Stimulated activated CD8-positive, alpha-beta memory T cell treated with anti-CD3 and anti-CD28 coated beads, Interleukin-15, amount 100 ng/mL, for 48 hours (primary cell): ENCODE results near the gene TOX2.

Source experiments
- DNase-seq, 2 donors: peaks; one replicate each; pipeline ENCODE4 v3.0.0-alpha.2; 2020; ENCODE audit warnings: low read depth in 2 of 2

Gene TOX2

DNA sequence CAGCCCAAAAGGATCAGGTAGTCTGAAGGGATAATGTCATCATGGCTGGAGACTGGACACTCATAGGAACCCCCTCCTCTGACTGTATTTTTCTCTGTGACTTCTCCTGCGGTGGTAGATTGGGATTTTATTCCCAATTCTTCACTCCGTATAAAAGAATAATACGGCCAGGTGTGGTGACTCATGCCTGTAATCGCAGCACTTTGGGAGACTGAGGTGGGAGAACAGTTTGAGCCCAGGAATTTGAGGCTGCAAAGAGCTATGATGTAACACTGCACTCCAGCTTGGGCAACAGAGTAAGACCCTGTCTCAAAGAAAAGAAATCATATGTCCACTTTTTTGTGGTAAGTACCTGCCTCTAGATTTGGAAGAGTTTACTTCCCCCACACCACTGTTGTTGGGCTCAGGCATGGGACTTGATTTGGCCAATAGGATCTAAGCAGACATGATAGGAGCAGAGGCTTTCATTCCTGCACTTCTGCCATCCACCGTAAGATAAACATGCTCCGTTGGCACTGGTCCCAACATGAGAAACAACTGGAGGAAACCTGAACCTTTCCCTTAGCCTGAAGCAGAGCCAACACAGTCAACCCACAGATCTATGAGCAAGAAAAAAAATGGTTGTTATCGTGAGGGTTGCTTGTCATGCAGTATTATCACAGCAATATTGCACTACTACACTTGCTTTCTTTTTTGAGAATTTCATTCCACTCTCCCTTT is 190.3 kb downstream of the TOX2 start:
- DNase-seq, result no peak

DNA sequence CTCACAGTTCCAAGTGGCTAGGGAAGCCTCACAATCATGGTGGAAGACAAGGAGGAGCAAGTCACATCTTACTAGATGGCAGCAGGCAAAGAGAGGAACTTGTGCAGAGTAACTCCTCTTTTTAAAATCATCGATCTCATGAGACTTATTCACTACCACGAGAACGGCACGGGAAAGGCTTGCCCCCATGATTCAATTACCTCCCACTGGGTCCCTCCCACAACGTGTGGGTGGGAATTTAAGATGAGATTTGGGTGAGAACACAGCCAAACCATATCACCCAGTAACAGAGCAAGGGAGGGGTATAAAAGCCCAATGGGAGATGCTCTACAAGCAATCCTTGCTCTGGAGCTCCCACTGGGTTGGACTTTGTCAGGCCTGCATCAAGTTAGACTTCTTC is 192.0 kb downstream of the TOX2 start:
- DNase-seq, result no peak

DNA sequence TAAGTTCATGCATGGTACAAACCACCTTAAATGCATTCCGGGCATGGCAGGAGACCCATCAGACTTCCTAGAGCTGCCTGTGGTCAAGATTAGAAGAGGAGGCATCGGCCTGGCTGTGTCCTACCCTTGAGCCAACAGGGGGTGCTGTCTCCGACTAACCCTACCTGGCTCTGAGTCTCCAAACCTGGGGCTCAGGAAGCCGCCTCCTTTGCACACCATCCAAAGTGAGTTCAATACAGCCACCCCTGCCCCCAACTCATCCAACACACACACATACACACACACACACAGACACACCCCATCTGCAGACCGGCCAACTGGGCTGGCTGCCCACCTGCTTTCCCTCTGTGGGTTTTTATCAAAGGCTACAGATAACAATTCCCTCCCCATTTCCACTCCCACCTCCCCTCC is 195.3 kb downstream of the TOX2 start:
- DNase-seq, result no peak

DNA sequence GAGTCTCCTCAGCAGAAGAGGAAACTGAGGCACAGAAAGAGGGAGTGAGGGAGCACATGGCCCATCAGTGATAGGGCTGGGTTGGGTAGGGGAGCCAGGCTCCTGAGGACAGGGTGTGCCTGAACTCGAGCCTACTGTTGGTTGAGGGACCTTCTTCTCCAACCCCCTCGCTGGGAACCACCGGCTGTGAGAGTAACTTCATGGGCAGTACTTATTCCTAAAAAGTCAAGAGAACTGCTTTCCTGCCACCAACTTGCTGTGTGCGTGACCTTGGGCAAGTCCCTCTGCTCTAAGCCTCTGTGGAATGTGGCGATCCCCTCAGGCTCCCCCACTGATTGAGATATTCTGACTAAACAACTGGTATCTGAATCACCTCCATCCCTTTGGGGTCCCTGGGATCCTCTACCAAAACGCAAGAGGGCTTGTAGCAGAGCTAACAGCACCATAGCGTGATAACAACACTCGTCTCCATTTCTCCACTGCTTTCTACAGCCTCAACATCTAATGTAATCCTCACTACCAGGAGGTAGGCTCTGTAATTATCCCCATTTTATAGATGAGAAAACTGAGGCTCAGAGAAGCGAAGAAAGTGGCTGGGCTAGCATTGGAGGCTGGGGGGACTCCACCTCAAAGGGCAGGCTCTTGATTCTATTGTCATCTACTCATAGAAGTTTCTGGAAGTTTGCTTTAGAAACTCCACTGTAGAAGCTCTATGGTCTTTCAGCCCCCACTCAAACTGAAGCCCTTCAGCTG is 196.3 kb downstream of the TOX2 start:
- no peak for DNase-seq

DNA sequence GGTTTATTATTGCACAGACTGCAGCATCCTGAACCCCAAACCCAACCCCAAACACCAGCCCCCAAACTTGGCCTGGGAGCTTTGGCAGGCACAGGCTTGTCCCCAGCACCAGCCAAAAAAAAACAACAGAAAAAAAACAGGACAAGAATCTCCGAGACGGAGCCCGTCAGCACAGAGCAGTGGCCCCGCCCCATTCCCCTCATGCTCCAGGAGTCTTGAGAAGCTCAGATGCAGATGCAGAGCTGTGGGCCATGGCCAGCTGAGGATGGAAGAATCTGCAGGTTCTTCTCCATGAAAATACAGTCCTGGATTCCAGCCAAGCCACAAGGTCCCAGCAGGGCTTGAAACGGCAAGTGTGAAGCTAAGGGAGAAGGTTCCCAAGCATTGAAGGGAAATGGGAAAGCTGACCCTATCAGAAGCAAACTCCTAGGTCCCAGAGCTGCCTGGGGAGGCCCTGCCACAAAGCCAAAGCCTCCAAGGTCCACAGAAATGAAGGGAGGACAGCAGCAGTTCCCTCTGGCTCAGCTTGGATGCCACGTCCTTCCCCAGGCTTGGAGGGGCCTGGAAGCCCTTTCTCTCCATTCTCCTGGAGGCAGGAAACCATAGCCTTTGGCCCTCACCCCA is 197.2 kb downstream of the TOX2 start:
- DNase-seq, result no peak

DNA sequence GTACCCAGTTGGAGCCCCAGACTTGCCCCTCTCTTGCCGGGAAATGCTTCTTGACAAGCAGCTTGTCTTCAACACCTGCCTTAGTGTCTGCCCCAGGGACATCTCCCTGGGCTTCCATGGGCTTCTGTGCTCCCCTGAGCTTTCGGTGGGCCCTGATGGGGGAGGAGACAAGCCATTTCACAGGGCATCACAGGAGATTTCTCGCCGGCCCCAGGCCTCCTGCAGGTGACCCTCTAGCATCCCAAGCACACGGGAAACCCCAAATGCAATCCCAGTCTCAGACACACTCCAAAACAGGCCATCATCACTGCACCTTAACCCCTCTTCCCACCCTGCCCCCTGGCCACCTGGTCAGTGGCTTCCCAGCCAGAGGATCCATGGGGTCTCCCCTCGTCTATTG is 197.8 kb downstream of the TOX2 start:
- no peak for DNase-seq

DNA sequence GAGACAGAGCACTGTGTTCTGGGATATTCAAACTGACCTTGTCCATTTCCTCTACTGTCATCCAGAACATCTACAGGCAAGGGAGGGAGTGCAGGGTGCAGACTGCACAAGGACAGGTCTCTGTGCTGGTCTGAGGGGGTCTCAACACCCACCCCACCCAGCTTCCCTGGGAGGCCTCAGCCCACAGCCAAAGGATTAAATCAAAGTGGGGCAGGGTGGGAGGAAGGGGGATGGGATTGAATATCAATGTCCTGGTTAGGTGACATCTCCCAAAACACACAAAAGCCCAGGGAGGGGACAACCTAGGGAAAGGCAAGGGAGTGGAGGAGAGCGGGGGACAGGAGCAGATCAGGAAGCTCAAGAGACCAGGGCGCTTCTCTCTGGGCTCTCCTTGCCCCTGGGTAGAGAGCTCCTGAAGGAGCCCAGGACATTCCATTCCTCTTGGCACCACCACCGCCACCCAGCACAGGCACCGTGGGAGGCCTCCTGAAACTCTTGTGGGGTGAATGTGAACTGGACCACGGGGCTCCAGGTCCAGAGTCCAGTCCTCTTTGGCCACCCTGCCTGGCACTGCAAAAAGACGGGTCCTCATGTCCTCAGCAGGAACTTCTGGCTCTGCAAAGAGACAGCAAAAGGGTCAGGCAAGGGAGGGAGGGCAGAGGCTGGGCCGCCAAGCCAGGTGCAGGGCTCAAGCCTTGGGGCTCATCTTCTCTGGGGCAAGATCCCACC is 198.4 kb downstream of the TOX2 start:
- DNase-seq, result no peak

DNA sequence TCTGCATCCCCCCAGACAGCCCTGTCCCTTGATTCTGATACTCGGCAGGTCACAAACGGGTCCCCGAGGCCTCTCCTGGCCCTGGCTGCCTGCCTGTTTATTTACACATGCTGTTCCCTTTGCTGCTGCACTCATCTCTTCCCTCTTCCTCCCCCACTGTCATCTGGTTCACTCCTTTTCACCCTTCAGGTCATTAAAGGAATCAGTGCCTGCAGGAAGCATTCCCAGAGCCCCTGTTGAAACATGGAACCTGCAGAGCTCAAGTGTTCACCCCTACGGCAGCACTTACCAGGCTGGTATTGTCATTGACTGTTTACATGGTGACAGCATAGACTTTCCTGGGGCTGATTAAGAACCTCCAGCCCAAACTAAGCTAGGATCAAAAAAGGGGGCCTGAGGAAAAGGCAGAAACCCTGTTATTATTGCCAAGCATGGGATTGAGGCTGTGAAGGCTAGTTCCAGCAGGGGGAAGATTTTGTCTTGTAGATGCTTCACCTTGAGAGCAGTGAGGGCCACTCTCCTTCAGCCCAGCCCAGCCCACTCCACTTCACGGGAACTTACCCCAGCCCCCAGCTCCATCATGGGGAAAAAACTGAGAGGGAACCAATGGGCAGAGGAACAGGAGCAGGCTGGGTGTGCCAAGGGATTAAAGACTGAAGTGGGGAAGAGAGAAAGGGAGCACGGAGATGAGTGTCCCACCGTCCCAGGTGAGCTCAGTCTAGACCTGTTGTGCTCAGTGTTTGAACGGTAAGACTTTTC is 199.1 kb downstream of the TOX2 start:
- no peak for DNase-seq

DNA sequence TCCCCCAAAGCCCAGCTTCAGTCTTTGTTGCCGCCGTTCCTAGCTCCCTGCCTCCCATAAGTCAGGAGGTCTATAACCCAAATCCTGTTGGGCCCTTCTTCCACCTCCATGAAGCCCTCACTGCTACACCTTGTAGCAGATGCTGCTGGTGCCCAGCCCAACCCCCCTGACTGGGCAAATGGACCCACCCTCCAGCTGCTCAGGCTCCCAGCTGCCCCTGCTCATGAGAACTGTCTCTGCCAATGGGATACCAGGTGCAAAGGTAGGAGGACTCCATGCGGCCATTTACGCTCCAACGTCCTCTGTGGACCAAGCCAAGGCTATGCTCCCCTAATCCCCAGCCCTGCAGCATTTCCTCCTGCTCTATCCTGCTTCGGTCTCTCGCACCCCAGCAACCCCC is 200.5 kb downstream of the TOX2 start:
- DNase-seq, result no peak

DNA sequence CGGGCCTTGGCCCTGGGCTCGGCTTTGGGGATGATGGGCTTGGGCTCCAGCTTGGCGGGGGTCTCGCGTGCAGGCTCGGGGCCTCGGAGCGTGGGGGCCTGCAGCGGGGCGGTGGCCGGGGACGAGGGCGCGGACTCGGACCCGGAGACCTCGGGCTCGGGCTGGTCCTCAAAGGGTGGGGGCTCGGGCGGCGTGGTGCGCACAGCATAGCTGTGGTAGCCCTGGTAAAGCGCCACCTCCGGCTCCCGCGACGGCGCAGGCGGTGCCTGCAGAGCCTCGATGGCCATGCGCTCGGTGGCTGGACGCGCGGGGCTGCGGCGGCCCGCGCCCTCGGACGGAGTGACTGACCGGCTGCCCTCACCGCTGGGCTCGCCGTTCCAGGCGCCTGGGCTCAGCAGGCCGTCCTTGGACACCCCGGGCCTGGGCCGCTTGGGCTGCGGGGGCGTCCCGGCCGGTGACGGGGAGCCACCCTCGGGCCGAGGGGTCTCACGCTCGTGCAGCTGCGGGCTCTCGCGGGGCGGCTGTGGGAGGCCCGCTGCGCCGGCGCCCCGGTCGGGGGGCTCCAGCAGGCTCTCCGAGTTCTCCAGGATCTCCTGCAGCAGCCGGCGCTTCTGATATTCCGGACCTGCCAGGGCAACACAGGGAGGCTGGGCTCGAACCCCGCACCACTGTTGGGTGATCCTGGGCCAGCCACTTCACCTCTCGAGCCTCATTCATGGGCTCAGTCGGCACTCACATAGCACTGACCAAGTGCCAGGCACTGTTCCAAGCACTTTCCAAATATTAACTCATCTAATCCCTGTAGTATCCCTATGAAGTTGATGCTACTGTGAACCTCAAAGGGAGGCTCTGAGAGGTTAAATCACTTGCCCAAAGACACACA is 201.4 kb downstream of the TOX2 start:
- no peak for DNase-seq

DNA sequence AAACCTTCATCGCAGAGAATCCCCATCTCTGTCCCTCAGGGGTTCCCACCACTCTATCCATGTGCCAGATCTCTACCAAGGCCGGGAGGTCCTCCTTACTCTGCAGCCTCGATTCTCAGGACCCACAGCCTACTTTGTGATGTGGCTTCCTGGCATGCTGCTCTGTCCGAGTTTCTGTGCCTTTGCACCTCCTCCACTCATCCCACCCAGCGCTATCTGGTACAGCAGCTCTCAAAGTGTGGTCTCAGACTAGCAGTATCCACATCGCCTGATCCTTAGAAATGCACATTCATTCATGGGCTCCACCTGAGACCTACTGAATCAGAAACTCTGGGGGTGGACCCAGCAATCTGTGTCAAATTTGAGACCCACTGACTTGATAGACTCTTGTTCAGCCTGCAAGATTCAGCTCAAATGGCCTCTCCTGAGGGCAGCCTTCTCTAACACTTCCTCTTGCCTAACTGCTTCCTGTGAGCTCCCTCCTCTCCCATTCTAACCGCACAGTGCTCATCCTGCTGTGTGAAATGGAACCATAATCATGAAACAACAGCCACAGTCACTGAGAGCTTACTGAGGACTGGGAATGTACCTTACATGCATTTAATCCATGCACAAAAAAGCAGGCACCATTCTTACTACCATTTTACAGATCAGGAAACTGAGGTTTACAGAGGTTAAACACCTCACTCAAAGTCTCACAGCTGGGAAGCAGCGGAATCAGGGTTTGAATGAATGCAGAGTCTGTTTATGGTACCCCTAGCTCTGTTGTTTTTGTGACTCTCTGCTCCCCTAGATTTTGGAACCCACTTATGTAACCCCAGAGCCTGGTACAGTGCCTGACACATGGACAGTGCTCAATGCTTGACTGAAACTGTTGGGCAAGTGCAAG is 202.9 kb downstream of the TOX2 start:
- no peak for DNase-seq

DNA sequence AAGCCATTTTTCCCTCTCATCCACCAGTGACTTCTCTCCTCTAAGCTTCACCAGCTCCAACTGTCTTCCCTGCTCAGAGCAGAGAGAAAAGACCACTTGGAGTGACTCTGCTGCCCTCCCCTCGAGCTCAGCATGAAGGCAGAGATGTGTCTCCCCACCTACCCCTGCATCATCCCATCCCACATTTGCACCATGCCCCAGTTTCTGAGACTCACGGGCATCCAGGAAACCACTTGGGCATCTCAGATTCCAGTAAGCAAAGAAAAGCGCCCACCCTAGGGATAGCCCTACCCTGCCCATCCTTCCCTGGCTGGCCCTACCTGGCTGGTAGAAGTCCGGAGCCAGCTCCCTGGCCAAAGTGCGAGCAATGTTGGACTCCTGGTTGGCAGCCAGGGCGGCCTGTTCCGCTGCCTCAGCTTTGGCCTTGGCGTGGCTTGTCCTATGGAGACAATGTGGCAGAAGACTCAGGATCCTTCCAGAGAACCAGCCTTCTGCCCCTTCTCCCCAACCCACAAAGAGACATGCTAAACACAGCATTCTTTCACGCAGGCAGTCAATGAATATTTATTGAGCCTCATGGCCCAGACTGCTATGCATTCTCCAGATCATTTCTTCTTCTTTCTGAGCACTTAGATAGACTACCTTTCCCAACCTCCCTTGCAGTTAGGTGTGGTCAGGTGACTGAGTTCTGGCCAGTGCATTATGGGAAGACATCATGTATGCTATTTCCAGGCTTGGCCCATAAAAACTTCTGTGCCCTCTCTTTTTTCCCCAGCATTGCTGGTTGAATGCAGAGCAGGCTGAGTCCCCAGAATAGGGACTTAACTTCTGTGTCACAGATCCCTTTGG is 203.8 kb downstream of the TOX2 start:
- DNase-seq, result no peak
